HCT116 (cell line): ENCODE results near the gene TACC2. TPM values are rescaled to one million over a fixed set of nuclear protein-coding genes. Genes with fewer than 3 reads are reported as not detected.
A peak's percentile ranks its signal among the peaks of the same experiment; 100 is the strongest.

ENCODE experiments used
- ATAC-seq: fragments of 200-7000 bp; cut with Tn5 transposase; 2 replicates; pipeline ENCODE4 v1.9.1; 2020; ENCODE audit warnings: mild to moderate bottlenecking, moderate library complexity
- BruUV-seq: library from RNA; stranded (reverse); fragments of 400-500 nt; replicated peaks from 2 replicates; lab custom pipeline; 2021; lab: Mats Ljungman, UMichigan
- CTCF ChIA-PET: fragments of 300-600 bp; sonication (Branson Sonifier 250); formaldehyde crosslinking; loops from one replicate; lab custom pipeline; 2021; ENCODE audit warnings: antibody characterized with exemption; lab: Charles Lee
- POLR2A ChIA-PET: fragments of 300-600, 350-600 bp; sonication (Branson Sonifier 250); formaldehyde crosslinking; loops from one replicate; lab custom pipeline; 2021; ENCODE audit warnings: antibody characterized with exemption; lab: Charles Lee
- RAD21 ChIA-PET, 2 experiments: fragments of 300-600 bp; sonication (Branson Sonifier 250); formaldehyde crosslinking; loops; one replicate each; lab custom pipeline; 2023; ENCODE audit warnings: low total read pairs in 2 of 2; ENCODE audit not compliant: uncharacterized antibody in 2 of 2, unreplicated experiment in 2 of 2, low non-redundant PET in 1 of 2; lab: Charles Lee
- DNase-seq: peaks from one replicate; pipeline ENCODE4 v3.0.0-alpha.2; 2010; ENCODE audit warnings: low read depth, low spot score
- H2AFZ ChIP-seq: fragments of 200-600 bp; shearing (Covaris generic), sonication (generic); 2 replicates; pipeline ENCODE4 v1.6.1; 2017; ENCODE audit warnings: low read depth, mixed run types, mixed read lengths, antibody characterized with exemption, low read length; ENCODE audit not compliant: poor library complexity, severe bottlenecking
- H3K27ac ChIP-seq: 2 replicates; pipeline ENCODE4 v1.5.1; 2012; ENCODE audit warnings: low read depth, low read length
- H3K27me3 ChIP-seq: fragments of 200-600 bp; sonication (generic); 2 replicates; pipeline ENCODE4 v1.6.1; 2016; ENCODE audit warnings: mixed run types, low read length, mixed read lengths; ENCODE audit not compliant: insufficient read depth
- H3K36me3 ChIP-seq, 2 experiments: fragments of 200-500 bp in 1 of 2; fragments of 200-600 bp in 1 of 2; sonication (Bioruptor generic) in 1 of 2; sonication (generic) in 1 of 2; 2 replicates each; pipeline versions ENCODE4 v1.5.1 to v1.6.1; 2014 to 2016; ENCODE audit warnings: low read length in 2 of 2, inconsistent platforms in 1 of 2, mixed read lengths in 1 of 2, mixed run types in 1 of 2; ENCODE audit not compliant: insufficient read depth in 2 of 2, control insufficient read depth in 1 of 2
- H3K4me1 ChIP-seq, 2 experiments: fragments of 200-600 bp in 1 of 2; sonication (generic) in 1 of 2; 2 replicates each; pipeline versions ENCODE4 v1.5.1 to v1.6.1; 2012 to 2017; ENCODE audit warnings: low read length in 2 of 2, inconsistent platforms in 1 of 2, mild to moderate bottlenecking in 1 of 2, mixed read lengths in 1 of 2, mixed run types in 1 of 2, moderate library complexity in 1 of 2; ENCODE audit not compliant: insufficient read depth in 2 of 2, control insufficient read depth in 1 of 2
- H3K4me2 ChIP-seq: fragments of 200-600 bp; sonication (generic); 2 replicates; pipeline ENCODE4 v1.6.1; 2017; ENCODE audit warnings: mixed run types, low read length, mixed read lengths
- H3K4me3 ChIP-seq, 2 experiments: fragments of 200-600 bp in 1 of 2; sonication (generic) in 1 of 2; replicated peaks in 1 of 2; 2 replicates each; pipeline ENCODE4 v1.5.1; 2011 to 2016; ENCODE audit warnings: low read length in 2 of 2, control low read depth in 1 of 2, low read depth in 1 of 2, mild to moderate bottlenecking in 1 of 2, mixed read lengths in 1 of 2, mixed run types in 1 of 2
- H3K79me2 ChIP-seq: fragments of 200-600 bp; sonication (generic); 2 replicates; pipeline ENCODE4 v1.6.1; 2017; ENCODE audit warnings: mild to moderate bottlenecking, mixed run types, low read length, moderate library complexity, mixed read lengths; ENCODE audit not compliant: insufficient read depth
- H3K9ac ChIP-seq: fragments of 200-600 bp; sonication (generic); 2 replicates; pipeline ENCODE4 v1.6.1; 2016; ENCODE audit warnings: low read length, mixed read lengths
- H3K9me2 ChIP-seq: fragments of 200-600 bp; sonication (generic), shearing (Covaris generic); 2 replicates; pipeline ENCODE4 v1.6.1; 2017; ENCODE audit warnings: mixed run types, mild to moderate bottlenecking, moderate library complexity; ENCODE audit not compliant: insufficient read depth
- H3K9me3 ChIP-seq, 2 experiments: fragments of 200-500 bp in 1 of 2; fragments of 200-600 bp in 1 of 2; sonication (Bioruptor generic) in 1 of 2; sonication (generic) in 1 of 2; 2 replicates each; pipeline ENCODE4 v1.6.1; 2014 to 2017; ENCODE audit warnings: low read length in 2 of 2, mixed read lengths in 2 of 2, inconsistent platforms in 1 of 2, low read depth in 1 of 2, mild to moderate bottlenecking in 1 of 2, mixed run types in 1 of 2, moderate library complexity in 1 of 2; ENCODE audit not compliant: control insufficient read depth in 1 of 2, insufficient read depth in 1 of 2
- H4K20me1 ChIP-seq: fragments of 200-600 bp; sonication (generic), shearing (Covaris generic); 2 replicates; pipeline ENCODE4 v1.6.1; 2017; ENCODE audit warnings: mixed run types, mild to moderate bottlenecking, moderate library complexity; ENCODE audit not compliant: insufficient read depth
- CBX3 ChIP-seq: IDR thresholded peaks from 2 replicates; pipeline ENCODE4 v1.6.1; 2012; ENCODE audit warnings: low read depth
- CEBPB ChIP-seq: IDR thresholded peaks from 2 replicates; pipeline ENCODE4 v1.6.1; 2012; ENCODE audit warnings: low read depth
- ELF1 ChIP-seq: IDR thresholded peaks from 2 replicates; pipeline ENCODE4 v1.6.1; 2012; ENCODE audit warnings: low read depth, borderline replicate concordance
- EZH2 ChIP-seq: fragments of 200-600 bp; sonication (generic); IDR thresholded peaks from 2 replicates; pipeline ENCODE4 v1.6.1; 2017; ENCODE audit warnings: antibody characterized with exemption, mixed run types
- EZH2phosphoT487 ChIP-seq: fragments of 200-600 bp; IDR thresholded peaks from 2 replicates; pipeline ENCODE4 v1.6.1; 2018; ENCODE audit warnings: antibody characterized with exemption, borderline replicate concordance
- FOSL1 ChIP-seq: IDR thresholded peaks from 2 replicates; pipeline ENCODE4 v1.6.1; 2012; ENCODE audit warnings: low read depth
- JUND ChIP-seq: IDR thresholded peaks from 2 replicates; pipeline ENCODE4 v1.6.1; 2012
- POLR2A ChIP-seq: IDR thresholded peaks from 2 replicates; pipeline ENCODE4 v1.7.0; 2011; ENCODE audit warnings: borderline replicate concordance; ENCODE audit not compliant: insufficient read depth, insufficient read length; ENCODE audit errors: extremely low read depth
- POLR2AphosphoS5 ChIP-seq: IDR thresholded peaks from 2 replicates; pipeline ENCODE4 v1.6.1; 2011; ENCODE audit warnings: mild to moderate bottlenecking, low read depth, low read length, moderate library complexity
- RAD21 ChIP-seq: IDR thresholded peaks from 2 replicates; pipeline ENCODE4 v1.6.1; 2012; ENCODE audit warnings: low read depth, mild to moderate bottlenecking
- SIN3A ChIP-seq: IDR thresholded peaks from 2 replicates; pipeline ENCODE4 v1.6.1; 2012; ENCODE audit warnings: low read depth
- SP1 ChIP-seq: IDR thresholded peaks from 2 replicates; pipeline ENCODE4 v1.6.1; 2012; ENCODE audit warnings: low read depth
- SRF ChIP-seq: IDR thresholded peaks from 2 replicates; pipeline ENCODE4 v1.6.1; 2012; ENCODE audit warnings: low read depth
- TCF7L2 ChIP-seq: IDR thresholded peaks from 2 replicates; pipeline ENCODE4 v1.7.0; 2011; ENCODE audit warnings: borderline replicate concordance, inconsistent platforms; ENCODE audit not compliant: insufficient read depth, insufficient read length; ENCODE audit errors: extremely low read depth
- YY1 ChIP-seq: IDR thresholded peaks from 2 replicates; pipeline ENCODE4 v1.6.1; 2011; ENCODE audit warnings: low read length, low read depth, moderate library complexity, mild to moderate bottlenecking; ENCODE audit not compliant: insufficient replicate concordance; ENCODE audit errors: extremely low read depth
- ZFX ChIP-seq: fragments of 450-650 bp; IDR thresholded peaks from 2 replicates; pipeline ENCODE4 v1.6.1; 2017
- ZNF274 ChIP-seq: fragments of 200-500 bp; sonication (Bioruptor generic); IDR thresholded peaks from 2 replicates; pipeline ENCODE4 v1.6.1; 2014; ENCODE audit warnings: mild to moderate bottlenecking, low read depth, low read length, inconsistent platforms
- intact Hi-C: fragments of 100-400 bp; cut with micrococcal nuclease; formaldehyde crosslinking; loops from 2 replicates; pipeline ENCODE4 v1.10.0; 2022
- total RNA-seq: library from RNA; stranded (reverse); gene quantifications from one replicate; pipeline ENCODE4 v1.2.1, GENCODE V29; 2021; ENCODE audit not compliant: unreplicated experiment
- TF ChIP-seq, protein P1 (sequence below): IDR thresholded peaks from 2 replicates; pipeline ENCODE4 v1.6.1; 2012; ENCODE audit warnings: low read depth
- TF ChIP-seq, protein P2 (sequence below): IDR thresholded peaks from 2 replicates; pipeline ENCODE4 v1.6.1; 2011; ENCODE audit warnings: mild to moderate bottlenecking, low read length, moderate library complexity; ENCODE audit not compliant: insufficient replicate concordance; ENCODE audit errors: extremely low read depth
- TF ChIP-seq, protein P3 (sequence below): IDR thresholded peaks from 2 replicates; pipeline ENCODE4 v1.6.1; 2012
- TF ChIP-seq, protein P4 (sequence below): IDR thresholded peaks from 2 replicates; pipeline ENCODE4 v1.6.1; 2012

Gene TACC2
- total RNA-seq, 1 experiment from 2014 or later = 38.6 TPM

DNA sequence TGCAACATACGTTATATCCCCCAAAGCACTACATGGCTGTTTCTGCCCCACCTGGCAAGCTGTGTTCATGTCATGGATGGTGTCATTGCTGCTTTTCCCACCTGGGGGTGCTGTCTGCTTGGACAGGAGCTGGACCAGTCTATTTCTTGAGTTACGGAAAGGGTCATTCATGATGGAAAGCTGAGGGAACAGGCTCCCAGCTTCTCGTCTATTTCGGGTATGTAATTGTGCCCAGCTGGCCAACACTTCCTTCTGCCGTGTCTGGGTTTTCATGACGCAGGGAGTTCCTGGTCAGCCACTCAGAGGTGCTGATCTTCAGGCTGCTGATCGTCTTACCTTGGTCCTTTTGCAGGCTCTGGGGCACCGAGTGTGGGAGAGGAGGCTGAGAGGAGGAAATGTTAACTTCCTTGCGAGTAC, 290.8 kb downstream of the TACC2 start:
- Histone ChIP-seq H3K4me3 (no peak overlapping the region), H3K27ac (no peak overlapping the region), H3K79me2 (no peaks in the 10 kb centered on the region), H3K9me3 (no peaks in the 10 kb centered on the region), H4K20me1 (no peaks in the 10 kb centered on the region), H3K9ac (no peak overlapping the region), H3K9me2 (no peaks in the 10 kb centered on the region), H3K27me3 (no peaks in the 10 kb centered on the region), H3K36me3 (no peaks in the 10 kb centered on the region), H2AFZ (peak overlapping the region; percentile 25), H3K4me2 (peak overlapping the region; percentile 22), H3K4me1 (peaks cover 3 to 15% of the 10 kb centered on the region in 2 experiments; a peak in 3 of 4 replicates)
- DNase-seq = peak; percentile 70
- intact Hi-C loops = loop anchor here (1.0 kb wide), 3 partner anchors 156 to 424 kb away; no protein-coding TSS in a partner anchor
- no TSS peak for BruUV-seq
- ChIA-PET POLR2A (interaction anchor here (0.7 to 1.2 kb wide), 3 partner anchors 10 to 28 kb away, joined by 3 to 4 read pairs (median 3); no protein-coding TSS in a partner anchor), CTCF (interaction anchor here (0.6 to 2.7 kb wide), 27 partner anchors 9 to 446 kb away, joined by 3 to 52 read pairs (median 4); partner anchors contain the start of genes BTBD16 and PLEKHA1), RAD21 (interaction anchor here (0.9 to 1.6 kb wide), 6 partner anchors 12 to 286 kb away, joined by 3 to 11 read pairs (median 4); no protein-coding TSS in a partner anchor)
- peak; percentile 87 for ATAC-seq
- TF ChIP-seq SP1 (no peak), SIN3A (no peak), ELF1 (no peak), ZNF274 (no peak), ZFX (no peak), RAD21 (peak; percentile 98), EZH2 (no peak), EZH2phosphoT487 (no peak), YY1 (peak; percentile 50), TCF7L2 (no peak), CBX3 (peak; percentile 53; the same call in 1 of the 2 replicates), POLR2AphosphoS5 (no peak), POLR2A (no peak), CEBPB (no peak), JUND (no peak), SRF (no peak), FOSL1 (no peak)
- TF ChIP-seq, protein P1, sequence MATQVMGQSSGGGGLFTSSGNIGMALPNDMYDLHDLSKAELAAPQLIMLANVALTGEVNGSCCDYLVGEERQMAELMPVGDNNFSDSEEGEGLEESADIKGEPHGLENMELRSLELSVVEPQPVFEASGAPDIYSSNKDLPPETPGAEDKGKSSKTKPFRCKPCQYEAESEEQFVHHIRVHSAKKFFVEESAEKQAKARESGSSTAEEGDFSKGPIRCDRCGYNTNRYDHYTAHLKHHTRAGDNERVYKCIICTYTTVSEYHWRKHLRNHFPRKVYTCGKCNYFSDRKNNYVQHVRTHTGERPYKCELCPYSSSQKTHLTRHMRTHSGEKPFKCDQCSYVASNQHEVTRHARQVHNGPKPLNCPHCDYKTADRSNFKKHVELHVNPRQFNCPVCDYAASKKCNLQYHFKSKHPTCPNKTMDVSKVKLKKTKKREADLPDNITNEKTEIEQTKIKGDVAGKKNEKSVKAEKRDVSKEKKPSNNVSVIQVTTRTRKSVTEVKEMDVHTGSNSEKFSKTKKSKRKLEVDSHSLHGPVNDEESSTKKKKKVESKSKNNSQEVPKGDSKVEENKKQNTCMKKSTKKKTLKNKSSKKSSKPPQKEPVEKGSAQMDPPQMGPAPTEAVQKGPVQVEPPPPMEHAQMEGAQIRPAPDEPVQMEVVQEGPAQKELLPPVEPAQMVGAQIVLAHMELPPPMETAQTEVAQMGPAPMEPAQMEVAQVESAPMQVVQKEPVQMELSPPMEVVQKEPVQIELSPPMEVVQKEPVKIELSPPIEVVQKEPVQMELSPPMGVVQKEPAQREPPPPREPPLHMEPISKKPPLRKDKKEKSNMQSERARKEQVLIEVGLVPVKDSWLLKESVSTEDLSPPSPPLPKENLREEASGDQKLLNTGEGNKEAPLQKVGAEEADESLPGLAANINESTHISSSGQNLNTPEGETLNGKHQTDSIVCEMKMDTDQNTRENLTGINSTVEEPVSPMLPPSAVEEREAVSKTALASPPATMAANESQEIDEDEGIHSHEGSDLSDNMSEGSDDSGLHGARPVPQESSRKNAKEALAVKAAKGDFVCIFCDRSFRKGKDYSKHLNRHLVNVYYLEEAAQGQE = no peak
- TF ChIP-seq, protein P2, sequence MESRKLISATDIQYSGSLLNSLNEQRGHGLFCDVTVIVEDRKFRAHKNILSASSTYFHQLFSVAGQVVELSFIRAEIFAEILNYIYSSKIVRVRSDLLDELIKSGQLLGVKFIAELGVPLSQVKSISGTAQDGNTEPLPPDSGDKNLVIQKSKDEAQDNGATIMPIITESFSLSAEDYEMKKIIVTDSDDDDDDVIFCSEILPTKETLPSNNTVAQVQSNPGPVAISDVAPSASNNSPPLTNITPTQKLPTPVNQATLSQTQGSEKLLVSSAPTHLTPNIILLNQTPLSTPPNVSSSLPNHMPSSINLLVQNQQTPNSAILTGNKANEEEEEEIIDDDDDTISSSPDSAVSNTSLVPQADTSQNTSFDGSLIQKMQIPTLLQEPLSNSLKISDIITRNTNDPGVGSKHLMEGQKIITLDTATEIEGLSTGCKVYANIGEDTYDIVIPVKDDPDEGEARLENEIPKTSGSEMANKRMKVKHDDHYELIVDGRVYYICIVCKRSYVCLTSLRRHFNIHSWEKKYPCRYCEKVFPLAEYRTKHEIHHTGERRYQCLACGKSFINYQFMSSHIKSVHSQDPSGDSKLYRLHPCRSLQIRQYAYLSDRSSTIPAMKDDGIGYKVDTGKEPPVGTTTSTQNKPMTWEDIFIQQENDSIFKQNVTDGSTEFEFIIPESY = no peak
- TF ChIP-seq, protein P3, sequence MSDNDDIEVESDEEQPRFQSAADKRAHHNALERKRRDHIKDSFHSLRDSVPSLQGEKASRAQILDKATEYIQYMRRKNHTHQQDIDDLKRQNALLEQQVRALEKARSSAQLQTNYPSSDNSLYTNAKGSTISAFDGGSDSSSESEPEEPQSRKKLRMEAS = no peak
- TF ChIP-seq, protein P4, sequence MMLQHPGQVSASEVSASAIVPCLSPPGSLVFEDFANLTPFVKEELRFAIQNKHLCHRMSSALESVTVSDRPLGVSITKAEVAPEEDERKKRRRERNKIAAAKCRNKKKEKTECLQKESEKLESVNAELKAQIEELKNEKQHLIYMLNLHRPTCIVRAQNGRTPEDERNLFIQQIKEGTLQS = no peak
